Breast epithelium (tissue), 4 donors: ENCODE measurements around the gene EZH2. TPM values are rescaled to one million over a fixed set of nuclear protein-coding genes. Genes with fewer than 3 reads are reported as not detected.

Source experiments
- DNase-seq, 2 donors: peaks; one replicate each; pipeline ENCODE4 v3.0.0-alpha.2; 2019; ENCODE audit warnings: low spot score in 2 of 2
- H3K27ac ChIP-seq, 2 donors: fragments of 200-600 bp; sonication (generic) in 1 of 2; one replicate each; pipeline ENCODE4 v1.5.1; 2016 to 2019; ENCODE audit warnings: mild to moderate bottlenecking in 1 of 2
- H3K27me3 ChIP-seq, 2 donors: fragments of 200-600 bp; sonication (generic) in 1 of 2; one replicate each; pipeline versions ENCODE4 v1.5.1 to v1.6.0; 2017 to 2019; ENCODE audit warnings: control low read depth in 1 of 2, mild to moderate bottlenecking in 1 of 2
- H3K36me3 ChIP-seq: fragments of 200-600 bp; one replicate; pipeline ENCODE4 v1.5.1; 2019
- H3K4me1 ChIP-seq, 2 donors: fragments of 200-600 bp; sonication (generic); one replicate each; pipeline ENCODE4 v1.5.1; 2016 to 2019; ENCODE audit warnings: control low read depth in 1 of 2
- H3K4me3 ChIP-seq, 3 donors: fragments of 200-600 bp; sonication (generic); 1 replicate in 2 of 3; 2 replicates in 1 of 3; pipeline ENCODE4 v1.5.1; 2016 to 2019; ENCODE audit warnings: mild to moderate bottlenecking in 3 of 3, moderate library complexity in 2 of 3
- H3K9me3 ChIP-seq, 2 donors: fragments of 200-600 bp; sonication (generic) in 1 of 2; one replicate each; pipeline ENCODE4 v1.5.1; 2016 to 2019; ENCODE audit warnings: control low read depth in 1 of 2
- CTCF ChIP-seq, 3 donors: fragments of 450-650 bp; IDR thresholded peaks; one replicate each; pipeline ENCODE4 v1.5.1; 2016 to 2017; ENCODE audit warnings: antibody characterized with exemption in 3 of 3, mild to moderate bottlenecking in 3 of 3, moderate library complexity in 3 of 3
- POLR2A ChIP-seq: fragments of 450-650 bp; IDR thresholded peaks from one replicate; pipeline ENCODE4 v1.6.1; 2016; ENCODE audit warnings: antibody characterized with exemption, mild to moderate bottlenecking, moderate library complexity
- POLR2AphosphoS5 ChIP-seq, 3 donors: sonication (generic); formaldehyde crosslinking; IDR thresholded peaks; one replicate each; pipeline ENCODE4 v1.6.1; 2017; ENCODE audit warnings: antibody characterized with exemption in 3 of 3
- intact Hi-C: fragments of 100-400 bp; cut with DNase I; formaldehyde crosslinking; loops from one replicate; pipeline ENCODE4 v1.15.1; 2023; ENCODE audit warnings: low total_unique reads
- total RNA-seq, 3 donors: library from RNA; depleted of rRNA; stranded (reverse); fragments of >200 nt; gene quantifications; one replicate each; pipeline ENCODE4 v1.1.0, GENCODE V29; 2016

The EZH2 gene
- total RNA-seq, 3 donors from 2014 or later, result 2.1 to 4.8 (median 4.3) TPM

- no peak for DNase-seq
- no peak overlapping the region for H3K27ac ChIP-seq
- intact Hi-C loops, result no loop called here
- no peaks in the 10 kb centered on the region for H3K36me3 ChIP-seq
- H3K4me3 ChIP-seq, result no peak overlapping the region
- H3K9me3 ChIP-seq, result no peaks in the 10 kb centered on the region
- no peaks in the 10 kb centered on the region for H3K27me3 ChIP-seq
- H3K4me1 ChIP-seq, result peaks cover 0 to 6% of the 10 kb centered on the region in 2 donors
- TF ChIP-seq POLR2A, result no peak
- TF ChIP-seq POLR2AphosphoS5 (IDR thresholded peaks at IDR 0.05), result no peak
- no peak for TF ChIP-seq CTCF (IDR thresholded peaks at IDR 0.05)
These were observed 5.8 kb downstream of the EZH2 start for GRCh38 chr7:148878317-148878716.

GRCh38 chr7:148877517-148877916 is 6.6 kb downstream of the EZH2 start:
- Histone ChIP-seq H3K4me3 (no peak overlapping the region), H3K36me3 (no peaks in the 10 kb centered on the region), H3K27me3 (no peaks in the 10 kb centered on the region), H3K27ac (no peak overlapping the region), H3K9me3 (no peaks in the 10 kb centered on the region), H3K4me1 (peaks cover 0 to 2% of the 10 kb centered on the region in 2 donors)
- TF ChIP-seq CTCF (IDR thresholded peaks at IDR 0.05) (no peak), POLR2AphosphoS5 (IDR thresholded peaks at IDR 0.05) (no peak), POLR2A (no peak)
- DNase-seq, result no peak
- intact Hi-C loops, result no loop called here

- no peak for TF ChIP-seq CTCF (IDR thresholded peaks at IDR 0.05)
- TF ChIP-seq POLR2A, result no peak
- TF ChIP-seq POLR2AphosphoS5 (IDR thresholded peaks at IDR 0.05), result no peak
- Histone ChIP-seq H3K27ac (no peak overlapping the region), H3K27me3 (no peaks in the 10 kb centered on the region), H3K4me3 (no peak overlapping the region), H3K4me1 (no peaks in the 10 kb centered on the region), H3K36me3 (no peaks in the 10 kb centered on the region), H3K9me3 (peaks cover 0 to 12% of the 10 kb centered on the region in 2 donors)
- no peak for DNase-seq
- intact Hi-C loops, result no loop called here
These were observed 11.9 kb downstream of the EZH2 start for GRCh38 chr7:148872188-148872587.

GRCh38 chr7:148871551-148871950 is 12.5 kb downstream of the EZH2 start:
- Histone ChIP-seq H3K27ac (no peak overlapping the region), H3K4me3 (no peak overlapping the region), H3K9me3 (peaks cover 0 to 13% of the 10 kb centered on the region in 2 donors), H3K27me3 (no peaks in the 10 kb centered on the region), H3K36me3 (no peaks in the 10 kb centered on the region), H3K4me1 (no peaks in the 10 kb centered on the region)
- DNase-seq, result no peak
- TF ChIP-seq CTCF (IDR thresholded peaks at IDR 0.05) (no peak), POLR2A (no peak), POLR2AphosphoS5 (IDR thresholded peaks at IDR 0.05) (no peak)
- intact Hi-C loops, result no loop called here

GRCh38 chr7:148871030-148871429 is 13.1 kb downstream of the EZH2 start:
- Histone ChIP-seq H3K4me3 (no peak overlapping the region), H3K9me3 (peaks cover 0 to 13% of the 10 kb centered on the region in 2 donors), H3K4me1 (no peaks in the 10 kb centered on the region), H3K36me3 (no peaks in the 10 kb centered on the region), H3K27me3 (no peaks in the 10 kb centered on the region), H3K27ac (no peak overlapping the region)
- TF ChIP-seq CTCF (IDR thresholded peaks at IDR 0.05) (no peak), POLR2AphosphoS5 (IDR thresholded peaks at IDR 0.05) (no peak), POLR2A (no peak)
- intact Hi-C loops, result no loop called here
- no peak for DNase-seq
